Measurements from ENCODE around the gene BTBD9.
"Not testable (repeated sequence)": the region's sequence is repeated elsewhere in the genome, so short reads cannot be mapped to it uniquely, and the experiment has no call there.

BTBD9 gene

GRCh38 chr6:38618301-38618700, 21.4 kb downstream of the BTBD9 start:
- not testable (repeated sequence) for H3K9ac ChIP-seq (ENCODE audit: low read length); H3K27ac ChIP-seq (ENCODE audit: low read length); H3K4me3 ChIP-seq (ENCODE audit: low read length); H3K9me3 ChIP-seq (ENCODE audit: control insufficient read depth, low read depth, low read length); H3K27me3 ChIP-seq (ENCODE audit: control insufficient read depth, insufficient read depth, low read length); H3K36me3 ChIP-seq (ENCODE audit: control insufficient read depth, low read depth, low read length)
- H3K4me1 ChIP-seq (ENCODE audit: control insufficient read depth, low read depth, low read length) = peaks cover 11% of the 10 kb centered on the region

GRCh38 chr6:38617856-38618255, 21.9 kb downstream of the BTBD9 start:
- no peaks in the 10 kb centered on the region for H3K27me3 ChIP-seq (ENCODE audit: control insufficient read depth, insufficient read depth, low read length)
- H3K27ac ChIP-seq (ENCODE audit: low read length) = no peak overlapping the region
- H3K9ac ChIP-seq (ENCODE audit: low read length) = no peak overlapping the region
- no peaks in the 10 kb centered on the region for H3K36me3 ChIP-seq (ENCODE audit: control insufficient read depth, low read depth, low read length)
- H3K4me3 ChIP-seq (ENCODE audit: low read length) = no peak overlapping the region
- peaks cover 11% of the 10 kb centered on the region for H3K4me1 ChIP-seq (ENCODE audit: control insufficient read depth, low read depth, low read length)
- no peaks in the 10 kb centered on the region for H3K9me3 ChIP-seq (ENCODE audit: control insufficient read depth, low read depth, low read length)

- H3K9me3 ChIP-seq (ENCODE audit: control insufficient read depth, low read depth, low read length) = no peaks in the 10 kb centered on the region
- no peaks in the 10 kb centered on the region for H3K27me3 ChIP-seq (ENCODE audit: control insufficient read depth, insufficient read depth, low read length)
- no peak overlapping the region for H3K9ac ChIP-seq (ENCODE audit: low read length)
- no peaks in the 10 kb centered on the region for H3K36me3 ChIP-seq (ENCODE audit: control insufficient read depth, low read depth, low read length)
- no peak overlapping the region for H3K27ac ChIP-seq (ENCODE audit: low read length)
- H3K4me3 ChIP-seq (ENCODE audit: low read length) = no peak overlapping the region
- H3K4me1 ChIP-seq (ENCODE audit: control insufficient read depth, low read depth, low read length) = no peaks in the 10 kb centered on the region
Observed at GRCh38 chr6:38612143-38612965, 27.4 kb downstream of the BTBD9 start.

- Histone ChIP-seq H3K4me1 (ENCODE audit: control insufficient read depth, low read depth, low read length) (no peaks in the 10 kb centered on the region), H3K36me3 (ENCODE audit: control insufficient read depth, low read depth, low read length) (no peaks in the 10 kb centered on the region), H3K9ac (ENCODE audit: low read length) (no peak overlapping the region), H3K4me3 (ENCODE audit: low read length) (no peak overlapping the region), H3K9me3 (ENCODE audit: control insufficient read depth, low read depth, low read length) (no peaks in the 10 kb centered on the region), H3K27me3 (ENCODE audit: control insufficient read depth, insufficient read depth, low read length) (no peaks in the 10 kb centered on the region), H3K27ac (ENCODE audit: low read length) (no peak overlapping the region)
Observed at GRCh38 chr6:38610050-38610625, 29.6 kb downstream of the BTBD9 start.

GRCh38 chr6:38604700-38605099, 35.0 kb downstream of the BTBD9 start:
- no peaks in the 10 kb centered on the region for H3K27me3 ChIP-seq (ENCODE audit: control insufficient read depth, insufficient read depth, low read length)
- H3K36me3 ChIP-seq (ENCODE audit: control insufficient read depth, low read depth, low read length) = no peaks in the 10 kb centered on the region
- H3K27ac ChIP-seq (ENCODE audit: low read length) = no peak overlapping the region
- no peak overlapping the region for H3K4me3 ChIP-seq (ENCODE audit: low read length)
- H3K9me3 ChIP-seq (ENCODE audit: control insufficient read depth, low read depth, low read length) = no peaks in the 10 kb centered on the region
- no peak overlapping the region for H3K9ac ChIP-seq (ENCODE audit: low read length)
- no peaks in the 10 kb centered on the region for H3K4me1 ChIP-seq (ENCODE audit: control insufficient read depth, low read depth, low read length)

- no peak overlapping the region for H3K27ac ChIP-seq (ENCODE audit: low read length)
- H3K9me3 ChIP-seq (ENCODE audit: control insufficient read depth, low read depth, low read length) = no peaks in the 10 kb centered on the region
- H3K27me3 ChIP-seq (ENCODE audit: control insufficient read depth, insufficient read depth, low read length) = no peaks in the 10 kb centered on the region
- no peak overlapping the region for H3K4me3 ChIP-seq (ENCODE audit: low read length)
- H3K4me1 ChIP-seq (ENCODE audit: control insufficient read depth, low read depth, low read length) = no peaks in the 10 kb centered on the region
- no peak overlapping the region for H3K9ac ChIP-seq (ENCODE audit: low read length)
- H3K36me3 ChIP-seq (ENCODE audit: control insufficient read depth, low read depth, low read length) = no peaks in the 10 kb centered on the region
Observed at GRCh38 chr6:38603966-38604365, 35.8 kb downstream of the BTBD9 start.

GRCh38 chr6:38603496-38603895, 36.2 kb downstream of the BTBD9 start:
- H3K27ac ChIP-seq (ENCODE audit: low read length) = no peak overlapping the region
- no peak overlapping the region for H3K4me3 ChIP-seq (ENCODE audit: low read length)
- no peaks in the 10 kb centered on the region for H3K27me3 ChIP-seq (ENCODE audit: control insufficient read depth, insufficient read depth, low read length)

GRCh38 chr6:38599966-38600550, 39.7 kb downstream of the BTBD9 start:
- no peaks in the 10 kb centered on the region for H3K4me1 ChIP-seq (ENCODE audit: control insufficient read depth, low read depth, low read length)
- no peaks in the 10 kb centered on the region for H3K27me3 ChIP-seq (ENCODE audit: control insufficient read depth, insufficient read depth, low read length)
- no peaks in the 10 kb centered on the region for H3K9me3 ChIP-seq (ENCODE audit: control insufficient read depth, low read depth, low read length)

More at GRCh38 chr6:38603496-38603895, 36.2 kb downstream of the BTBD9 start:
- Histone ChIP-seq H3K9me3 (ENCODE audit: control insufficient read depth, low read depth, low read length) (no peaks in the 10 kb centered on the region), H3K4me1 (ENCODE audit: control insufficient read depth, low read depth, low read length) (no peaks in the 10 kb centered on the region), H3K9ac (ENCODE audit: low read length) (no peak overlapping the region), H3K36me3 (ENCODE audit: control insufficient read depth, low read depth, low read length) (no peaks in the 10 kb centered on the region)

GRCh38 chr6:38599261-38599660, 40.5 kb downstream of the BTBD9 start:
- Histone ChIP-seq H3K9ac (ENCODE audit: low read length) (no peak overlapping the region), H3K4me1 (ENCODE audit: control insufficient read depth, low read depth, low read length) (no peaks in the 10 kb centered on the region), H3K27ac (ENCODE audit: low read length) (no peak overlapping the region), H3K4me3 (ENCODE audit: low read length) (no peak overlapping the region), H3K36me3 (ENCODE audit: control insufficient read depth, low read depth, low read length) (no peaks in the 10 kb centered on the region), H3K27me3 (ENCODE audit: control insufficient read depth, insufficient read depth, low read length) (no peaks in the 10 kb centered on the region), H3K9me3 (ENCODE audit: control insufficient read depth, low read depth, low read length) (no peaks in the 10 kb centered on the region)

More at GRCh38 chr6:38599966-38600550, 39.7 kb downstream of the BTBD9 start:
- H3K27ac ChIP-seq (ENCODE audit: low read length) = no peak overlapping the region
- no peaks in the 10 kb centered on the region for H3K36me3 ChIP-seq (ENCODE audit: control insufficient read depth, low read depth, low read length)
- H3K9ac ChIP-seq (ENCODE audit: low read length) = no peak overlapping the region
- no peak overlapping the region for H3K4me3 ChIP-seq (ENCODE audit: low read length)

- Histone ChIP-seq H3K27ac (ENCODE audit: low read length) (no peak overlapping the region), H3K27me3 (ENCODE audit: control insufficient read depth, insufficient read depth, low read length) (no peaks in the 10 kb centered on the region), H3K36me3 (ENCODE audit: control insufficient read depth, low read depth, low read length) (no peaks in the 10 kb centered on the region), H3K9ac (ENCODE audit: low read length) (no peak overlapping the region), H3K9me3 (ENCODE audit: control insufficient read depth, low read depth, low read length) (no peaks in the 10 kb centered on the region), H3K4me1 (ENCODE audit: control insufficient read depth, low read depth, low read length) (no peaks in the 10 kb centered on the region), H3K4me3 (ENCODE audit: low read length) (no peak overlapping the region)
Observed at GRCh38 chr6:38593998-38594665, 45.6 kb downstream of the BTBD9 start.

GRCh38 chr6:38593409-38593808, 46.3 kb downstream of the BTBD9 start:
- no peak overlapping the region for H3K27ac ChIP-seq (ENCODE audit: low read length)
- no peaks in the 10 kb centered on the region for H3K9me3 ChIP-seq (ENCODE audit: control insufficient read depth, low read depth, low read length)
- H3K9ac ChIP-seq (ENCODE audit: low read length) = no peak overlapping the region
- H3K4me3 ChIP-seq (ENCODE audit: low read length) = no peak overlapping the region
- H3K27me3 ChIP-seq (ENCODE audit: control insufficient read depth, insufficient read depth, low read length) = no peaks in the 10 kb centered on the region
- H3K4me1 ChIP-seq (ENCODE audit: control insufficient read depth, low read depth, low read length) = no peaks in the 10 kb centered on the region
- H3K36me3 ChIP-seq (ENCODE audit: control insufficient read depth, low read depth, low read length) = no peaks in the 10 kb centered on the region
